Measurements from ENCODE around the gene SUPT6H. TPM values are rescaled to one million over a fixed set of nuclear protein-coding genes. Genes with fewer than 3 reads are reported as not detected.

The SUPT6H gene
- total RNA-seq, 4 donors from 2014 or later = 50.8 to 167 (median 61.6) TPM

DNA sequence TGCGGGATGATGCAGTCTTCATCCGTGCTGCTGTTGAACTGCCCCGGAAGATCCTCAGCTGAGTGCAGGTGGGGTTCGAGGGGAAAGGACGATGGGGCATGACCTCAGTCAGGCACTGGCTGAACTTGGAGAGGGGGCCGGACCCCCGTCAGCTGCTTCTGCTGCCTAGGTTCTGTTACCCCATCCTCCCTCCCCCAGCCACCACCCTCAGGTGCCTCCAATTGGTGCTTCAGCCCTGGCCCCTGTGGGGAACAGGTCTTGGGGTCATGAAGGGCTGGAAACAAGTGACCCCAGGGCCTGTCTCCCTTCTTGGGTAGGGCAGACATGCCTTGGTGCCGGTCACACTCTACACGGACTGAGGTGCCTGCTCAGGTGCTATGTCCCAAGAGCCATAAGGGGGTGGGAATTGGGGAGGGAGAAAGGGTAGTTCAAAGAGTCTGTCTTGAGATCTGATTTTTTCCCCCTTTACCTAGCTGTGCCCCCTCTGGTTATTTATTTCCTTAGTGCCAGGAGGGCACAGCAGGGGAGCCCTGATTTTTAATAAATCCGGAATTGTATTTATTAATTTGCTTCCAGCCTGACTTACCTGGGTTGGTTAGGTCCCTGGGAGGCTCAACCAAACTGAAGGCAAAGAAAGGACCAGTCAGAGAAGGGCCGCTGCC, 87.6 kb downstream of the SUPT6H start:
- intact Hi-C loops (cut with DNase I; ENCODE audit: low total_unique reads) = loop anchor here (2.0 kb wide), 1 partner anchor 23 kb away; the partner anchor contains the start of gene TLCD1
- no peak overlapping the region for H3K4me3 ChIP-seq
- 41% methylated on average over 11 of the region's 11 CpGs; no CpG with 5 or more reads in 1 of the 2 donors for WGBS, 2 donors (ENCODE audit: low coverage in 1 of 2)

DNA sequence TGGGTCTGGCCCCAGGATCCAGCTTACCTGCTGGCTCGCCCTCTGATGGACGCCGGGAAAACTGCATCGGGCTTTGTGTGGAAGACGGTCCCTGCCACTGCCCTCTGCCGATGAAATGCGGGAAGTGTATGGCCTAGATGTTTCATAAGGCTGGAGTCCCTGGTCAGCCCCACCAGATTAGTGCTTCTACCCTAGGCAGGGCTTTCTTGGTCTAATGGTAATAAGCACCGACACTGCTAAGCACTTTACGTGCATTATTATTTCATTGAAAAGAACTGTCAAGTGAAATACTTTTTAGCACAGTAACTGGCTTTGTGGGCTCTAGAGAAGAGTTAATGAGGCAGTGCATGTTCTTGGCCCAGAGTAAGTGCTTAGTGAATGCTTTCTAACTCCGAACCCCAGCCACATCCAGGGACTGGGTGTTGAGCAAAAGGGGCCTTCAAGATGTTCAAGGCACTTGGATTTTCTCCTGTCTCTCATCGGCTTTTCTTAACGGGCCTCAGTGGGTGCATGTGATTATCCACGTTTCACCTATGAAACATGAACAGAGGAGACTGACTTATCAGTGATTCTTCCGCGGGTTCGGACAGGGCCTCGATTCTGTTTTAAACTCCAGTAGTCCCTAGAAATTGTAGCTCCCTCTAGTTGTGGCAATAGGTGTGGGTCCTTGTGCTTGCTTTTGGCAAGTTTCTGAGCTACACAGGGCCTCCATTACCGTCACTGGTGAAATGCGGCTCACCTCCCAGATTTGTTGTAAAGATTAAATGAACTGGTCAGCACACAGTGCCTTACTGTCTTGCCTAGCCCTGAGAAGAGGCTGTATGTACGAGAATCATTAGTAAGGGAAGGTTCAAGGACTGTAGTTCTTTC, 88.4 kb downstream of the SUPT6H start:
- Histone ChIP-seq H3K27ac (peak overlapping the region; percentile 63 to 99 (median 98)), H3K4me3 (no peak overlapping the region), H3K36me3 (no peaks in the 10 kb centered on the region), H3K4me1 (peaks cover 17 to 51% (median 47%) of the 10 kb centered on the region in 4 donors), H3K9me3 (no peaks in the 10 kb centered on the region), H3K27me3 (no peaks in the 10 kb centered on the region)
- intact Hi-C loops (cut with DNase I; ENCODE audit: low total_unique reads) (no loop called here), in situ Hi-C loops (cut with MboI; ENCODE audit: low pct_ligation_motif_present in 1 of 4, low pct_unique_long_range_greater_than_20kb in 1 of 4, low sequenced_read_pairs in 3 of 4) (loop anchor here (10.0 to 25.0 kb wide), 3 partner anchors 137 to 164 kb away; partner anchors contain the start of genes DHRS13 (in 2 of the 4) and FLOT2 (in 1 of the 4))
- WGBS, 2 donors (ENCODE audit: low coverage in 1 of 2) = 30 to 38% methylated on average over 3 to 20 of the region's 20 CpGs
- TF ChIP-seq POLR2A (IDR thresholded peaks at IDR 0.05) (peak; percentile 8), EP300 (IDR thresholded peaks at IDR 0.05; ENCODE audit: low read depth) (no peak), POLR2AphosphoS5 (IDR thresholded peaks at IDR 0.05) (peak; percentile 28 to 78 (median 65))
- TF ChIP-seq, protein P1, sequence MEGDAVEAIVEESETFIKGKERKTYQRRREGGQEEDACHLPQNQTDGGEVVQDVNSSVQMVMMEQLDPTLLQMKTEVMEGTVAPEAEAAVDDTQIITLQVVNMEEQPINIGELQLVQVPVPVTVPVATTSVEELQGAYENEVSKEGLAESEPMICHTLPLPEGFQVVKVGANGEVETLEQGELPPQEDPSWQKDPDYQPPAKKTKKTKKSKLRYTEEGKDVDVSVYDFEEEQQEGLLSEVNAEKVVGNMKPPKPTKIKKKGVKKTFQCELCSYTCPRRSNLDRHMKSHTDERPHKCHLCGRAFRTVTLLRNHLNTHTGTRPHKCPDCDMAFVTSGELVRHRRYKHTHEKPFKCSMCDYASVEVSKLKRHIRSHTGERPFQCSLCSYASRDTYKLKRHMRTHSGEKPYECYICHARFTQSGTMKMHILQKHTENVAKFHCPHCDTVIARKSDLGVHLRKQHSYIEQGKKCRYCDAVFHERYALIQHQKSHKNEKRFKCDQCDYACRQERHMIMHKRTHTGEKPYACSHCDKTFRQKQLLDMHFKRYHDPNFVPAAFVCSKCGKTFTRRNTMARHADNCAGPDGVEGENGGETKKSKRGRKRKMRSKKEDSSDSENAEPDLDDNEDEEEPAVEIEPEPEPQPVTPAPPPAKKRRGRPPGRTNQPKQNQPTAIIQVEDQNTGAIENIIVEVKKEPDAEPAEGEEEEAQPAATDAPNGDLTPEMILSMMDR (IDR thresholded peaks at IDR 0.05) = peak; percentile 99 to 100 (median 100)
- DNase-seq = peak; percentile 97

More for the DNA sequence above, 87.6 kb downstream of the SUPT6H start:
- Histone ChIP-seq H3K27ac (peak overlapping the region; percentile 63 to 99 (median 98)), H3K27me3 (no peaks in the 10 kb centered on the region), H3K36me3 (no peaks in the 10 kb centered on the region), H3K4me1 (peaks cover 17 to 55% (median 50%) of the 10 kb centered on the region in 4 donors), H3K9me3 (no peaks in the 10 kb centered on the region)
- TF ChIP-seq EP300 (IDR thresholded peaks at IDR 0.05; ENCODE audit: low read depth) (no peak), POLR2A (IDR thresholded peaks at IDR 0.05) (no peak), POLR2AphosphoS5 (IDR thresholded peaks at IDR 0.05) (no peak)
- TF ChIP-seq, protein P1 (IDR thresholded peaks at IDR 0.05) = no peak
- in situ Hi-C loops (cut with MboI; ENCODE audit: low pct_ligation_motif_present in 1 of 4, low pct_unique_long_range_greater_than_20kb in 1 of 4, low sequenced_read_pairs in 3 of 4) = loop anchor here (10.0 to 25.0 kb wide), 3 partner anchors 138 to 165 kb away; partner anchors contain the start of genes DHRS13 (in 2 of the 4) and FLOT2 (in 1 of the 4)
- no peak for DNase-seq

DNA sequence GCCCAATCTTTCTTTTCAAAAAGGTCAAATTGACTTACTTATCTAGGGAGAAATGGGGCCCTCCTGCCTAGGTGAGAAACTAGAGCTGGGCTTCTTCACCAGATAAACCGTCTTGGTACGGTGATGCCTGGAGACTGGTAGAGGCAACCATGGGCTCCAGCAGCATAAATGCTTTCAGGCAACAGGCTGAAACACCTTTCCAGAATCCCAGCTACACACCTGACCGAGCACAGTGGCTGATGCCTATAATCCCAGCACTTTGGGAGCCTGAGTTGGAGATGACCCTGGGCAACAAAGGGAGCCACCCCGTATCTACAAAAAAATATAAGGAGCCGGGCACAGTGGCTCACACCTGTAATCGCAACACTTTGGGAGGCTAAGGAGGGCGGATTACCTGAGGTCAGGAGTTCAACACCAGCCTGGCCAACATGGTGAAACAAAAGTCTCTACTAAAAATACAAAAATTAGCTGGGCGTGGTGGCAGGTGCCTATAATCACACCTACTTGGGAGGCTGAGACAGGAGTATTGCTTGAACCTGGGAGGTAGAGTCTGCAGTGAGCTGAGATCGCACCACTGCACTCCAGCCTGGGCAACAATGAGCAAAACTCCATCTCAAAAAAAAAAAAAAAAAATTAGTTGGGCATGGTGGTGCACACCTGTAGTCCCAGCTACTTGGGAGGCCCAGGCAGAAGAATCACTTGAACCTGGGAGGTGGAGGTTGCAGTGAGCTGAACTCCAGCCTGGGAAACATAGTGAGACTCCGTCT, 89.8 kb downstream of the SUPT6H start:
- intact Hi-C loops (cut with DNase I; ENCODE audit: low total_unique reads) = no loop called here
- Histone ChIP-seq H3K4me3 (no peak overlapping the region), H3K9me3 (no peaks in the 10 kb centered on the region), H3K4me1 (peaks cover 9 to 37% (median 33%) of the 10 kb centered on the region in 4 donors), H3K36me3 (no peaks in the 10 kb centered on the region), H3K27ac (no peak overlapping the region), H3K27me3 (no peaks in the 10 kb centered on the region)
- in situ Hi-C loops (cut with MboI; ENCODE audit: low pct_ligation_motif_present in 1 of 4, low pct_unique_long_range_greater_than_20kb in 1 of 4, low sequenced_read_pairs in 3 of 4) = loop anchor here (10.0 to 25.0 kb wide), 3 partner anchors 136 to 163 kb away; partner anchors contain the start of genes DHRS13 (in 2 of the 4) and FLOT2 (in 1 of the 4)
- DNase-seq = no peak
- 91 to 93% methylated on average over 4 to 10 of the region's 10 CpGs for WGBS, 2 donors (ENCODE audit: low coverage in 1 of 2)
- TF ChIP-seq POLR2AphosphoS5 (IDR thresholded peaks at IDR 0.05) (peak in 1 of 3 donors; percentile 4), POLR2A (IDR thresholded peaks at IDR 0.05) (no peak)

Small RNA genes lying within 50 kb of the gene (small RNA-seq; reads per million reads assigned to genes)
- gene SNORD42A (0 reads per million in 4 donors), gene SNORD42B (0 to 0.55 (median 0.12) reads per million in 4 donors), gene SNORD4A (0 reads per million in 4 donors), gene SNORD4B (0 reads per million in 4 donors)

Other genes with a start within 250 kb of the SUPT6H start
- 10 to 100 TPM in 3 of 4 donors, not detected in 1; 49.7 to 95.0 (median 50.3) TPM for gene SLC13A2, start 188.6 kb upstream of the SUPT6H start, total RNA-seq
- under 1 TPM in 2 of 4 donors, not detected in 2; 0.14 to 0.32 TPM for gene FOXN1, start 155.9 kb upstream of the SUPT6H start, total RNA-seq
- 10 to 100 TPM; 16.4 to 52.4 (median 32.8) TPM for gene UNC119, start 109.6 kb upstream of the SUPT6H start, total RNA-seq
- gene PIGS, start 90.7 kb upstream of the SUPT6H start, total RNA-seq = 100 to 1,000 TPM in 2 of 4 donors, 10 to 100 TPM in 2; 18.1 to 182 (median 87.6) TPM
- 10 to 100 TPM in 2 of 4 donors, 1 to 10 TPM in 2; 3.0 to 46.1 (median 18.7) TPM for gene ALDOC, start 85.3 kb upstream of the SUPT6H start, total RNA-seq
- 10 to 100 TPM in 3 of 4 donors, 1 to 10 TPM in 1; 8.9 to 21.5 (median 13.6) TPM for gene SPAG5, start 63.2 kb upstream of the SUPT6H start, total RNA-seq
- gene RSKR, start 48.0 kb upstream of the SUPT6H start, total RNA-seq = 10 to 100 TPM in 3 of 4 donors, 1 to 10 TPM in 1; 8.3 to 70.8 (median 22.1) TPM
- 100 to 1,000 TPM; 117 to 120 (median 118) TPM for gene BLTP2, start 17.0 kb upstream of the SUPT6H start, total RNA-seq
- 10 to 100 TPM; 32.2 to 69.9 (median 49.1) TPM for gene SDF2, start 299 bp upstream of the SUPT6H start, total RNA-seq
- gene PROCA1, start 49.7 kb downstream of the SUPT6H start, total RNA-seq = 1 to 10 TPM in 2 of 4 donors, under 1 TPM in 1, not detected in 1; 0.96 to 2.9 (median 1.4) TPM
- 10 to 100 TPM; 41.1 to 60.5 (median 50.0) TPM for gene RAB34, start 55.7 kb downstream of the SUPT6H start, total RNA-seq
- gene RPL23A, start 57.8 kb downstream of the SUPT6H start, total RNA-seq = 100 to 1,000 TPM; 238 to 385 (median 342) TPM
- gene TLCD1, start 64.0 kb downstream of the SUPT6H start, total RNA-seq = 10 to 100 TPM in 1 of 4 donors, 1 to 10 TPM in 1, not detected in 2; 5.6 to 11.5 TPM
- 10 to 100 TPM in 1 of 4 donors, 1 to 10 TPM in 3; 5.7 to 52.3 (median 8.3) TPM for gene NEK8, start 66.6 kb downstream of the SUPT6H start, total RNA-seq
- 100 to 1,000 TPM in 3 of 4 donors, 10 to 100 TPM in 1; 65.7 to 191 (median 126) TPM for gene TRAF4, start 81.8 kb downstream of the SUPT6H start, total RNA-seq
- gene FAM222B, start 180.6 kb downstream of the SUPT6H start, total RNA-seq = 10 to 100 TPM; 23.2 to 41.0 (median 32.9) TPM
- gene ERAL1, start 192.8 kb downstream of the SUPT6H start, total RNA-seq = 10 to 100 TPM; 28.1 to 74.4 (median 47.3) TPM
- gene FLOT2, start 235.5 kb downstream of the SUPT6H start, total RNA-seq = 10 to 100 TPM; 35.8 to 95.8 (median 46.5) TPM
- gene DHRS13, start 240.9 kb downstream of the SUPT6H start, total RNA-seq = 1 to 10 TPM; 2.2 to 6.5 (median 6.0) TPM

All from transverse colon (tissue), 4 donors.